Thyroid gland (tissue), 4 donors: Measurements from ENCODE around the gene H3-3A.

ENCODE experiments used
- CTCF ChIP-seq, 6 experiments: fragments of 200-600 bp in 3 of 6; fragments of 450-650 bp in 3 of 6; sonication (generic) in 3 of 6; IDR thresholded peaks; one replicate each; pipeline ENCODE4 v1.5.1; 2016 to 2019; ENCODE audit warnings: antibody characterized with exemption in 6 of 6, mild to moderate bottlenecking in 2 of 6, inconsistent platforms in 1 of 6, moderate library complexity in 1 of 6
- POLR2A ChIP-seq, 2 donors: fragments of 450-650 bp; IDR thresholded peaks; one replicate each; pipeline ENCODE4 v1.6.1; 2017; ENCODE audit warnings: antibody characterized with exemption in 2 of 2, mild to moderate bottlenecking in 2 of 2, moderate library complexity in 1 of 2

DNA sequence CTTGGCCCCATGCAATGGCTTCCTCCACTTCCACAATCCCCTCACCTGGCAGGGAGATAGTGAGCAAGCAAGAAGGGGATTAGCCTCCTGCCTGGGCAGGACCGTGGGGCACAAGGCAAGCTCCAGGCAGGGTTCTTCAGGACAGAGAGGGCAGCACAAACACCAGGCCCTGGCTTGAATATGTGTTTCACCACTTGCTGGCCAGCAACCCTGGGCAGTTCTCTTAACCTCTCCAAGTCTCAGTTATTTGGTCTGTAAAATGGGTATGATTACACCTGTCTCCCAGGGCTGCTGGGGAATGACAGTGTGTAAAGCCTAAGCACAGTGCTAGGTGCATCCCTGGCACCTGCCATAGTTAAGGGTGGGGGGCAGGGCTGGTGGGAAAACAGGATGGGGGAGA, 31.9 kb downstream of the H3-3A start:
- TF ChIP-seq CTCF (IDR thresholded peaks at IDR 0.05) (no peak), POLR2A (IDR thresholded peaks at IDR 0.05) (no peak)
